Right lung (tissue), 5 donors: Measurements from ENCODE around the gene KIAA0232. TPM values are rescaled to one million over a fixed set of nuclear protein-coding genes. Genes with fewer than 3 reads are reported as not detected.
"Not testable (repeated sequence)": the region's sequence is repeated elsewhere in the genome, so short reads cannot be mapped to it uniquely, and the experiment has no call there.

Experiments
- DNase-seq, 2 donors: peaks; one replicate each; pipeline ENCODE4 v3.0.0-alpha.2; 2013
- polyA plus RNA-seq, 5 donors: library from polyadenylated mRNA; unstranded; fragments of 120-200 nt; gene quantifications; one replicate each; pipeline versions ENCODE4 v1.2.1 to v1.2.3, GENCODE V29; 2013; ENCODE audit warnings: inconsistent platforms in 1 of 5, low replicate concordance in 1 of 5; ENCODE audit not compliant: insufficient read length in 5 of 5, insufficient read depth in 1 of 5

KIAA0232 gene
- polyA plus RNA-seq, 5 donors = 21.5 to 36.4 (median 27.8) TPM

DNA sequence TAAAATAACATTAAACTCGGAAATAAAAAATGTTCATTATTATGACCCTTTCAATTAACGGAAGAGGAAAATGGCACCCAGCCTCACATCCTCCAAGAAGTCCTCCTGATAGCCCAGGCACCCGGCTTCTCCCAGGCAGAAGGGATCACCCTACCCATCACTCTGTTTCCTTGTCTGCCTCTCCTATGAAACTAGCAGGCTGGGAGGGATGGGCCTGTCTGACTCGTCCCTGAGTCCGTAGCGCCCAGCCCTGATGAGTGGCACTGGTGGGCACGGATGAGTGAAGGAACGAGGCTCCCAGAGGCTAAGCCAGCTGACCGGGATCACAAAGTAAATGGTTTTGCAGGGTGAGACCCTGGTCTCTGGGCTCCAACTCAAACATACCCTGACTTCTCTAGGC lies 28.6 kb upstream of the KIAA0232 start:
- no peak for DNase-seq

- DNase-seq = no peak
Observed at GRCh38 chr4:6754481-6755087, 27.9 kb upstream of the KIAA0232 start.

GRCh38 chr4:6755088-6755753 lies 27.3 kb upstream of the KIAA0232 start:
- DNase-seq = no peak

GRCh38 chr4:6756345-6756744 lies 26.2 kb upstream of the KIAA0232 start:
- not testable (repeated sequence) for DNase-seq

DNA sequence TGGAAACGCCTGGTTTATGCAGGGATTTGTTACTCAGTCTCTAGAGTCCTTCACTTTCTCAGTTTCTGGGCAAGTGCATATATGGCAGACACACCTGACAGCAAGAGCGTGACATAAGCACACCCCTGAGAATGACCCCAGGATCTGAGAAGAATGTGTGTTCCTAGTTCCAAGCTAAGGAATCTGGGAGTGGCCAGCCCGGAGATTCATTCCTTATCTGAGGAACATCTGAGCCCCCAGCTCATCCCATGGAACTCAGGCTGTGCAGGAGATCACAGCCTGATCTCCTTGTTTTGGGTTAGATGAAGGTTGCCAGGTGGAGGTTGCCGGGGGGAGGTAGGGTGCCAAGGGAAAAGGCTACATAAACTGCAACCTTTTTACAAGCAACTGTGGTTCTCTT lies 23.8 kb upstream of the KIAA0232 start:
- DNase-seq = no peak

DNA sequence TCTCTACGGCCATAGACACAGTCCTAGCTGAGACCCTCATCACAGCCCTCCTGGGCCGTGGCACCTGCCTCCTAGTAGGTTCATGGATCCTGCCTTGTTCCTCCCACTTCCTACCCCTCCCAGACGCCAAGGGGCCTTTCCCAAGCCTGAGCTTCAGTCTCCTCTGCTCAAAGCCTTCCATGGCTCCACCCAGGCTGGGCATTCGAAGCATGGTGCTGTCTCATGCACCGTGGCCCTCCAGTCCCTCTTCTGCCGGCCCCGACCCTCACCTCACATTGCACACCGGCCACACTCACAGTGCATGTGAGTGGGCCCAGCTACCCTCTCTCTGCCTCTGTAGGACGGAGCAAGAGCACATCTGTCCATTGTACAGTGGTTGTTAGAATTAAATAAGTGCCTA lies 21.7 kb upstream of the KIAA0232 start:
- no peak for DNase-seq

DNA sequence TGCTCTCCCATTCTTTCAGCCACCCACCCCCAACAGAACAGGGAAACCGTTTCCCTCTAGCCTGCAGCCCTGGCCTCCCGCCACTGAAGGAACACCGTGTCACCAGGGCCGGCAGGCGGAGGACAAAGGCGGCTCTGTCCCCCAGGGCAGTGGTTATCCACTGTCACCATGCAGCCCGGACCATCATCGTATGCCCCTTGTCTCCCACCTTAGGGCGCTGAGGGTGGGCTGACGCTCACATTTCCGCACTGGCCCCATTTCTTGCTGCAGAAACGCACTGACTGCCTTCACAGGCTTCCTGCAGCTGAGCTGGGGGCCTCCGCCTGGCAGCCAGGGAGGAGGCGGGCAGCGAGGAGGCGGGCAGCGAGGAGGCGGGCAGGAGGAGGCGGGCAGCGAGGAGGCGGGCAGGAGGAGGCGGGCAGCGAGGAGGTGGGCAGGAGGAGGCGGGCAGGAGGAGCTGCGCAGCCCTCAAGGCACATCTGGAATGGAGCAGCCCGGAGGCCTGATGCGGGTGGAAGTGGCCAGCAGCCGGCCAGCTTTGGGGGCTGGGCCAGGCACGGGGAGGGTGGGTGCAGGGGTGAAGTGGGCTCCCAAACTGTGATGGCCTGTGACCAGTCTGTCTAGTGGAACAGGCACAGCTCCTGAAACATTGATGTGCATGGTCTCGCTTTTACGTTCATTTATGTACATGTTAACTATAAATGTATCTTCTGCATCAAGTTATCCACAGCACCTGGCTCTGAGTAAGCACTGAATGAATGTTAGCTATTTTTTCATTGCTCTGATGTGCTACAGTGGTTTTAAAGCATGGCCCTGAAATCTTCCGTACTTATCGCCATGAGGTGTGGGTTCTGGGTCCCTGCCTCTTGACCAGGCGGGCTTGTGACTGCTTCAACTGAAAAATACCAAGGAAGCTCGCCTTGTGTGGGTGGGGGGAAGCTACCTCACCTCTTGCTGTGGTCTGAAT lies 20.6 kb upstream of the KIAA0232 start:
- no peak for DNase-seq

DNA sequence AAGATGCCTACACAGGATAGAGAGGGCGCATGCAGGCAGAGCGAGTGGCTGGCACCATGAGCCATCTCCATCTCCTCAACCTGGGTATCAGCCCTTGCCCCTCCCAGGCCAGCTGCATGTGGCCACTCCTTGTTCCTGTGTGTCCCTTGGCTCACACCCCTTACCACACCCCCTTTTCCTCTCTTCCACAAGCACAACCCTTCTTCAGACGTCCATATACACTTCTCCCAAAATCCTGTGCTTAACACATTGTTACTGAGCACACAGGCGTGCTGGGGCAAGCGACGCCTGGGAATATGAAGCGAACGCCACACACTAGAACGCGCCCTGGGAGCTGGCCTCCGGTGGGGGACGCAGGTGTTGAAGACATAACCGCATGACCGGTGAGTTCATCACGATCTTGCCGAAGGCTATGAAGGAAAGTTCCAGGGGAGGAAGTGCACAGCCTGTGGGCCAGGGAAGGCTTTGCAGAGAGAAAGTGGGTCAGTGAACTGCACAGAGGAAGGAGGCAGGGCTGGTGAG lies 19.1 kb upstream of the KIAA0232 start:
- no peak for DNase-seq

- DNase-seq = no peak
Observed at GRCh38 chr4:6764976-6765620, 17.4 kb upstream of the KIAA0232 start.

- no peak for DNase-seq
Observed at GRCh38 chr4:6765703-6766102, 16.8 kb upstream of the KIAA0232 start.

- DNase-seq = no peak
Observed at GRCh38 chr4:6767386-6767747, 15.2 kb upstream of the KIAA0232 start.

- no peak for DNase-seq
Observed at GRCh38 chr4:6767748-6768538, 14.6 kb upstream of the KIAA0232 start.

DNA sequence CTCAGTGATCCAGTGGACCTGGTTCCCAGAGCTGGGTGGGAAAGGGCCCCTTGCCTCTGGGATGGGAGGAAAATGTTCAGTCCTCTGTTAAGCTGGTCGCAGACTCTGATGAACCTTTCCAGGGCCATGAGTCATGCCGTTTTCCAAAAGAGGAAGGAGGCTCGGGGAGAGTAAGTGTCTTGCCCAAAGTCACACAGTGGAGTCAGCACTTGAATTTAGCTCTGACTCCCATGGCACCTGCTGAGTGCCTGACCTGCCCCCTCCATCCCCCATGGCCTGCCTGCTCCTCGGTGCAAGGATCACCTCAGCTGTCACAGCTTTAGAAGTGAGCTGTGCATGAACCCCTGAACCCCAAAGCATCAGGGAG lies 14.0 kb upstream of the KIAA0232 start:
- DNase-seq = no peak

GRCh38 chr4:6769233-6769988 lies 13.1 kb upstream of the KIAA0232 start:
- DNase-seq = no peak

GRCh38 chr4:6769989-6770420 lies 12.5 kb upstream of the KIAA0232 start:
- DNase-seq = no peak

- DNase-seq = no peak
Observed at GRCh38 chr4:6770581-6771228, 11.8 kb upstream of the KIAA0232 start.

DNA sequence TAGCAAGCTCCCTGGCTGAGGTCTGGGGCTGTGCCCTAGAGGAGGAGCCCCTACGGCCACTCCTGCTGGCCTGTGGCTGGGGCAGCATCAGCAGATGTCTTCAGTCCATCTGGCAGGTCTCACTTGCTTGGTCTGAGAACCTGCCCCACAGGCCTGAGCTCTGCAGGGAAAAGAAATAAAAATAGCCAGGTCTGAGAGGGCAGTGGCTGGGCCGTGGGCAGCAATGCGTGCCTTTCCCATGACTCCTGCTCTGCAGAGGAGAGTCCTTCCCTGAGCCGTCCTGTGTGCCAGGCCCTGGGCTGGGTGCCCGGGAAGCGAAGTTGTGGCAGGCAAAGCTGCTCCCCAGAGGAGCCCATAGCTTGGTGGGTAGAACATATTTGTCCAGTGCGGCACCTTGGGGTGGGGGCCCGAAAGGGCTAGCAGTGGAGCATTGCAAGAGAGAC lies 11.3 kb upstream of the KIAA0232 start:
- DNase-seq = no peak

DNA sequence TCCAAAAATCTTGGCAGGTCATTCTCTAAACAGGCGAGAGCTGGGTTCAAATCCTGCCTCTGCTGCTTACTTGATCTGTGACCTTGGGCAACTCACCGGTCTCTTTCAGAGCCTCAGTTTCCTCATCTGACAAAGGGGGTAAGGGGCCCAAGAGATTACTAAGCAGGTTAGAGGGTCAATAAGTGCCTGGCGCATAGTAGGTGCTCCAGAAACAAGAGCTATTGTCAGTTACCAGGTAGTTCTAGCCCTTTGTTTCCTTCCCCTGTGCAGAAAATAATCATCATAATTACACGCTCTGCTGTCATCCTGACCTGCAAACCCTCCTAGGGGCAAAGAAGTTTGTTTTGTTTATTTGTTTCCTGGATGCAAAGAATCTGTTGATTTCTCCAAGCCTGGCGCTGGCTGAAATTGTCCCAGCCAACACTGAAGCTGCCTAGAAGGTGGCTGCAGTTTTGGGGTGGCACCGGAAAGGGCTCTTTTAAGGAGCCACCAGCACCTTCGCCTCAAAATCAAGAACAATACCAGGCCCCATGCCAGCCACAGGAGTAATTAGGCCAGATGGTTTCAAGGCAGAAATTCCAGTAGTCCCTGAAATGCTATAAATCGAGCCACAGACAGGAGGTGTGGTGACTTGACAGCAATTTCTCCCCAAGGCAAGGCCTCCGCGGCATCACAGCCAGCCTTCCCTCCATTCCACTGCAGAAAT lies 10.2 kb upstream of the KIAA0232 start:
- DNase-seq = no peak

DNA sequence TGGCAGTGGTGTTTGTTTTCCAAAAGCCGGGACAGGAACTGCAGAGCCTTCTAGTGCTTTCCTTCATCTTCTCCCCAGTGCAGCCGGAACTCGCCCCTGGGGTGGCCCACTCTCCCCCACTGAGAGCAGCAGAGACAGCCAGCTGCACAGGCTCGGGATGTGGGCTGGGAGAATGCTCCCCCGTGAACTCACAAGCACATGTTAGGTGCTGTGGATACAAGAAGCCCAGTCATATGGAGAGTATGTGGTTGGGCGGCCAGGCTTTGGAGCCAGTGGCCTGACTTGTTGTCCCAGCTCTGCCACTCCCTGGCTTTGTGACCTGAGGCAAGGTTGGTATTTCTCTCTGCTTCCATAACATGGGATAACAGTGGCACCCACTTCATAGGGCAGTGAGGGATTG lies 9.4 kb upstream of the KIAA0232 start:
- DNase-seq = no peak
